ENCODE data around the gene LRRC36. TPM values are rescaled to one million over a fixed set of nuclear protein-coding genes. Genes with fewer than 3 reads are reported as not detected.

Gene LRRC36
- total RNA-seq, 1 experiment from 2014 or later = not detected

GRCh38 chr16:67430977-67431774 is 104.6 kb downstream of the LRRC36 start, which contains the start of gene HSD11B2:
HSD11B2 (plus strand) TSS chr16:67431121; CDS start chr16:67431249, 128 bp downstream.
- DNase-seq (ENCODE audit: low spot score) = no peak
- in situ Hi-C loops (cut with HindIII; ENCODE audit: low sequenced_read_pairs) = no loop called here

- no peak for DNase-seq (ENCODE audit: low spot score)
- in situ Hi-C loops (cut with HindIII; ENCODE audit: low sequenced_read_pairs) = no loop called here
Measured at GRCh38 chr16:67431775-67432505, 105.3 kb downstream of the LRRC36 start.

DNA sequence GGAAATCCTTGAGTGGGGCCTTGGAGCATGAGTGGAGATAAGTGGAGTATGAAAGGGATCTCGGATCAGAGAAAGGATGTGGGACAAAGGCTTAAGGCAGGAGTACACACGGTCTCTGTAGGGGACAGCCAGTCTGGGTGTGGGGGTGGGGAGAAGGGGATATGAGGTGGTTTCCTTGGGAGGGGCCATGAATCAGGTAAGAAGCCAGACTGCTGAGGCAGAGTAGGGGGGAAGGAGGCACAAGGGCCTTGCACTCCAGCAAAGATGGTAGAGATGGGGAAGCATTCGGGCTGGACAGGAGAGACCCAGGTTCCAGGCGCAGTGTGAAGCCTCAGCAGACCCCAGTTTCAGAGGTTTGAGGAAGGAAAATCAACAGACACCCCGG is 105.9 kb downstream of the LRRC36 start:
- in situ Hi-C loops (cut with HindIII; ENCODE audit: low sequenced_read_pairs) = no loop called here

DNA sequence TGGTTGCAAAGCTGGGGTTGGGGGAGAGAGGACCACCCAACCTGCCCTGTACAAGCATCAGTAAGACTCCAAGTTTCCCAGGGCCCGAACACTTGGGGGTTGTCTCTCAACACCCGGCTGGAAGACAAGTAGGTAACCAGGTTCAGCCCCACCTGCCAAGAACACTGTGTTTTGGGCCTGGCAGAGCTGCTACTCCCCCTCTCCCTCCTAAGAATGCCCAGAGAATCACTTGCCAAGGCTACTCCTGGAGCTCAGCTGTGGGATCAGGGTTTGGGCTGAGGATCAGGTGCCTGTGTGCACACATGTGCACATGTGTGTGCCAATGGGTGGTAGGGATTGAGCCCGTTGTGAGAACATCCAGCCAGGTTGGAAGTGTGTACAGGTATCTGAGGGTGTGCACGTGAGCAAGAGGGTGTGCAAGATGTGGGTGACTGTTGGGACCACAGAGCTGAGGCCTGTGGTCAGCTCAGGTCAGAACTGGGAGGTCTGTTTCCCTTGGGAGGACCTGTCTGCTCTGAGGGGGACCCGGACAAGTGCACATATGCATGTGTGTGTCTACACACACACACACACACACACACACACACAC is 106.6 kb downstream of the LRRC36 start:
- in situ Hi-C loops (cut with HindIII; ENCODE audit: low sequenced_read_pairs) = no loop called here
- peak; percentile 48 for DNase-seq (ENCODE audit: low spot score)

More for the DNA sequence above, 105.9 kb downstream of the LRRC36 start:
- no peak for DNase-seq (ENCODE audit: low spot score)

Other genes with a start within 250 kb of the LRRC36 start
- 35.3 and 40.9 TPM in 2 replicates for gene PHAF1, start 216.9 kb upstream of the LRRC36 start, total RNA-seq (2014; rRNA removed; shearing (Covaris generic))
- 0.55 TPM in 1 of 2 replicates, not detected in the other for gene B3GNT9, start 175.8 kb upstream of the LRRC36 start, total RNA-seq (2014; rRNA removed; shearing (Covaris generic))
- 8.8 and 15.4 TPM in 2 replicates for gene TRADD, start 166.9 kb upstream of the LRRC36 start, total RNA-seq (2014; rRNA removed; shearing (Covaris generic))
- gene FBXL8, start 166.9 kb upstream of the LRRC36 start, total RNA-seq (2014; rRNA removed; shearing (Covaris generic)) = 8.2 and 10.4 TPM in 2 replicates
- gene HSF4, start 162.1 kb upstream of the LRRC36 start, total RNA-seq (2014; rRNA removed; shearing (Covaris generic)) = 17.8 and 17.9 TPM in 2 replicates
- 13.4 and 17.5 TPM in 2 replicates for gene NOL3, start 156.3 kb upstream of the LRRC36 start, total RNA-seq (2014; rRNA removed; shearing (Covaris generic))
- gene MATCAP1, start 142.9 kb upstream of the LRRC36 start, total RNA-seq (2014; rRNA removed; shearing (Covaris generic)) = 19.1 and 33.4 TPM in 2 replicates
- gene EXOC3L1, start 136.7 kb upstream of the LRRC36 start, total RNA-seq (2014; rRNA removed; shearing (Covaris generic)) = 0.24 and 0.25 TPM in 2 replicates
- 95.3 and 123 TPM in 2 replicates for gene E2F4, start 134.7 kb upstream of the LRRC36 start, total RNA-seq (2014; rRNA removed; shearing (Covaris generic))
- gene ELMO3, start 127.7 kb upstream of the LRRC36 start, total RNA-seq (2014; rRNA removed; shearing (Covaris generic)) = 0.61 and 1.0 TPM in 2 replicates
- 64.4 and 90.0 TPM in 2 replicates for gene TMEM208, start 99.7 kb upstream of the LRRC36 start, total RNA-seq (2014; rRNA removed; shearing (Covaris generic))
- gene FHOD1, start 79.3 kb upstream of the LRRC36 start, total RNA-seq (2014; rRNA removed; shearing (Covaris generic)) = 19.2 and 23.6 TPM in 2 replicates
- 1.0 and 4.8 TPM in 2 replicates for gene SLC9A5, start 77.8 kb upstream of the LRRC36 start, total RNA-seq (2014; rRNA removed; shearing (Covaris generic))
- 15.7 and 27.0 TPM in 2 replicates for gene PLEKHG4, start 47.3 kb upstream of the LRRC36 start, total RNA-seq (2014; rRNA removed; shearing (Covaris generic))
- gene KCTD19, start 74 bp upstream of the LRRC36 start, total RNA-seq (2014; rRNA removed; shearing (Covaris generic)) = 0.37 and 0.51 TPM in 2 replicates
- gene TPPP3, start 66.7 kb downstream of the LRRC36 start, total RNA-seq (2014; rRNA removed; shearing (Covaris generic)) = 1.6 and 1.8 TPM in 2 replicates
- gene ZDHHC1, start 89.7 kb downstream of the LRRC36 start, total RNA-seq (2014; rRNA removed; shearing (Covaris generic)) = 5.8 and 7.0 TPM in 2 replicates
- gene HSD11B2, start 104.3 kb downstream of the LRRC36 start, total RNA-seq (2014; rRNA removed; shearing (Covaris generic)) = not detected in 2 replicates
- gene ATP6V0D1, start 154.3 kb downstream of the LRRC36 start, total RNA-seq (2014; rRNA removed; shearing (Covaris generic)) = 91.8 and 119 TPM in 2 replicates
- not detected in 2 replicates for gene AGRP, start 156.7 kb downstream of the LRRC36 start, total RNA-seq (2014; rRNA removed; shearing (Covaris generic))
- gene RIPOR1, start 202.0 kb downstream of the LRRC36 start, total RNA-seq (2014; rRNA removed; shearing (Covaris generic)) = 4.1 and 11.5 TPM in 2 replicates
- gene CTCF, start 235.7 kb downstream of the LRRC36 start, total RNA-seq (2014; rRNA removed; shearing (Covaris generic)) = 32.4 and 37.3 TPM in 2 replicates

Data from G401 (cell line).